RCC 7860 (cell line): ENCODE results near the gene MED13L.

Experiments
- DNase-seq: peaks from one replicate; pipeline ENCODE4 v3.0.0-alpha.2; 2015; ENCODE audit warnings: low spot score
- FAIRE-seq: peaks from 2 replicates; lab custom pipeline; 2012; peaks lifted over from hg19 to GRCh38; lab: Jason Lieb, UNC

The MED13L gene

GRCh38 chr12:116280595-116281290 is 3.2 kb upstream of the MED13L start:
- FAIRE-seq, result no peak
- no peak for DNase-seq

GRCh38 chr12:116278667-116279066 is 1.2 kb upstream of the MED13L start:
- DNase-seq (no peak), FAIRE-seq (no peak)

- no peak for DNase-seq
- no peak for FAIRE-seq
These were observed 760 bp upstream of the MED13L start for GRCh38 chr12:116278279-116278626.

- no peak for FAIRE-seq
- DNase-seq, result peak; percentile 13
These were observed 634 bp downstream of the MED13L start for GRCh38 chr12:116276652-116277466.

GRCh38 chr12:116274551-116275375 is 2.7 kb downstream of the MED13L start:
- FAIRE-seq (peak; percentile 30), DNase-seq (no peak)

- FAIRE-seq, result peak; percentile 20
These were observed 3.5 kb downstream of the MED13L start for GRCh38 chr12:116273813-116274550.

GRCh38 chr12:116267948-116268347 is 9.5 kb downstream of the MED13L start:
- FAIRE-seq (peak; percentile 32), DNase-seq (peak; percentile 12)

More at GRCh38 chr12:116273813-116274550, 3.5 kb downstream of the MED13L start:
- DNase-seq, result no peak

GRCh38 chr12:116266631-116267349 is 10.7 kb downstream of the MED13L start:
- DNase-seq (no peak), FAIRE-seq (no peak)

GRCh38 chr12:116266168-116266601 is 11.3 kb downstream of the MED13L start:
- DNase-seq (no peak), FAIRE-seq (no peak)

GRCh38 chr12:116265351-116266147 is 11.9 kb downstream of the MED13L start:
- DNase-seq, result no peak
- FAIRE-seq, result no peak

GRCh38 chr12:116264525-116265070 is 12.9 kb downstream of the MED13L start:
- DNase-seq (no peak), FAIRE-seq (no peak)

- no peak for FAIRE-seq
- no peak for DNase-seq
These were observed 13.6 kb downstream of the MED13L start for GRCh38 chr12:116263844-116264243.

- FAIRE-seq (no peak), DNase-seq (no peak)
These were observed 14.1 kb downstream of the MED13L start for GRCh38 chr12:116263431-116263830.

- FAIRE-seq, result no peak
- no peak for DNase-seq
These were observed 14.8 kb downstream of the MED13L start for GRCh38 chr12:116262741-116263140.

- DNase-seq (no peak), FAIRE-seq (no peak)
These were observed 15.9 kb downstream of the MED13L start for GRCh38 chr12:116261525-116262100.

- FAIRE-seq, result no peak
- no peak for DNase-seq
These were observed 17.5 kb downstream of the MED13L start for GRCh38 chr12:116259800-116260577.

GRCh38 chr12:116257826-116258225 is 19.7 kb downstream of the MED13L start:
- FAIRE-seq, result no peak
- no peak for DNase-seq

GRCh38 chr12:116257215-116257614 is 20.3 kb downstream of the MED13L start:
- DNase-seq (no peak), FAIRE-seq (no peak)
